Mesenchymal stem cell (in vitro differentiated cells and primary cell): ENCODE results near the gene EME1.

Source experiments
- DNase-seq: peaks from one replicate; pipeline ENCODE4 v3.0.0-alpha.2; 2013
- H2AFZ ChIP-seq: one replicate; pipeline ENCODE4 v1.6.1; 2013; ENCODE audit warnings: low read depth, mild to moderate bottlenecking, control low read depth, inconsistent platforms, low read length, moderate library complexity
- H2AK5ac ChIP-seq: 2 replicates; pipeline ENCODE4 v1.6.1; 2013; ENCODE audit warnings: low read length, moderate library complexity, mild to moderate bottlenecking, inconsistent platforms; ENCODE audit not compliant: severe bottlenecking
- H2BK120ac ChIP-seq: one replicate; pipeline ENCODE4 v1.6.1; 2013; ENCODE audit warnings: low read depth, mild to moderate bottlenecking, inconsistent platforms, low read length, moderate library complexity
- H2BK12ac ChIP-seq, 2 experiments: one replicate each; pipeline ENCODE4 v1.6.1; 2013; ENCODE audit warnings: inconsistent platforms in 2 of 2, low read length in 2 of 2, mild to moderate bottlenecking in 2 of 2, moderate library complexity in 2 of 2, control low read depth in 1 of 2
- H2BK15ac ChIP-seq: one replicate; pipeline ENCODE4 v1.6.1; 2013; ENCODE audit warnings: mild to moderate bottlenecking, low read depth, inconsistent platforms; ENCODE audit not compliant: poor library complexity, severe bottlenecking
- H2BK5ac ChIP-seq: 2 replicates; pipeline ENCODE4 v1.6.1; 2013; ENCODE audit warnings: low read depth, mild to moderate bottlenecking, low read length, control low read depth, inconsistent platforms; ENCODE audit not compliant: poor library complexity, severe bottlenecking
- H3K14ac ChIP-seq, 2 experiments: one replicate each; pipeline ENCODE4 v1.6.1; 2013; ENCODE audit warnings: inconsistent platforms in 2 of 2, low read length in 2 of 2, control low read depth in 1 of 2, mild to moderate bottlenecking in 1 of 2, moderate library complexity in 1 of 2
- H3K18ac ChIP-seq, 2 experiments: one replicate each; pipeline ENCODE4 v1.6.1; 2013; ENCODE audit warnings: inconsistent platforms in 2 of 2, low read length in 2 of 2, control low read depth in 1 of 2, low read depth in 1 of 2, mild to moderate bottlenecking in 1 of 2
- H3K23ac ChIP-seq, 2 experiments: one replicate each; pipeline ENCODE4 v1.6.1; 2013; ENCODE audit warnings: inconsistent platforms in 2 of 2, low read length in 2 of 2, mild to moderate bottlenecking in 2 of 2, moderate library complexity in 2 of 2, control low read depth in 1 of 2
- H3K27ac ChIP-seq: 2 replicates; pipeline ENCODE4 v1.5.1; 2013; ENCODE audit warnings: mild to moderate bottlenecking, moderate library complexity, low read length, control low read depth, inconsistent platforms; ENCODE audit not compliant: poor library complexity, severe bottlenecking
- H3K27me3 ChIP-seq, 2 experiments: 2 replicates each; pipeline versions ENCODE4 v1.6.1 to v1.7.0; 2013; ENCODE audit warnings: low read length in 2 of 2, mild to moderate bottlenecking in 2 of 2, moderate library complexity in 2 of 2, control low read depth in 1 of 2, inconsistent platforms in 1 of 2; ENCODE audit not compliant: control insufficient read depth in 1 of 2, insufficient read depth in 1 of 2
- H3K36me3 ChIP-seq, 2 experiments: 2 replicates each; pipeline versions ENCODE4 v1.6.1 to v1.7.0; 2013; ENCODE audit warnings: low read length in 2 of 2, control low read depth in 1 of 2, inconsistent platforms in 1 of 2, low read depth in 1 of 2, mild to moderate bottlenecking in 1 of 2; ENCODE audit not compliant: insufficient read depth in 2 of 2, control insufficient read depth in 1 of 2
- H3K4ac ChIP-seq, 2 experiments: one replicate each; pipeline ENCODE4 v1.6.1; 2013; ENCODE audit warnings: inconsistent platforms in 2 of 2, low read length in 2 of 2, mild to moderate bottlenecking in 2 of 2, moderate library complexity in 2 of 2, control low read depth in 1 of 2, low read depth in 1 of 2
- H3K4me1 ChIP-seq: 2 replicates; pipeline ENCODE4 v1.6.1; 2013; ENCODE audit warnings: low read depth, low read length, control low read depth; ENCODE audit not compliant: control insufficient read depth, insufficient read depth
- H3K4me2 ChIP-seq: 2 replicates; pipeline ENCODE4 v1.6.1; 2013; ENCODE audit warnings: low read length, mild to moderate bottlenecking, inconsistent platforms; ENCODE audit not compliant: poor library complexity, severe bottlenecking
- H3K4me3 ChIP-seq, 2 experiments: 2 replicates each; pipeline versions ENCODE4 v1.5.1 to v1.7.0; 2013; ENCODE audit warnings: low read length in 2 of 2, mild to moderate bottlenecking in 2 of 2, control low read depth in 1 of 2, low read depth in 1 of 2; ENCODE audit not compliant: insufficient read depth in 1 of 2
- H3K79me1 ChIP-seq: replicated peaks from 2 replicates; pipeline ENCODE4 v1.6.1; 2013; ENCODE audit warnings: mild to moderate bottlenecking, control low read depth, low read length, inconsistent platforms; ENCODE audit not compliant: poor library complexity, severe bottlenecking
- H3K9ac ChIP-seq: 2 replicates; pipeline ENCODE4 v1.7.0; 2013; ENCODE audit warnings: mild to moderate bottlenecking, low read length, moderate library complexity
- H3K9me3 ChIP-seq: 2 replicates; pipeline ENCODE4 v1.7.0; 2013; ENCODE audit warnings: mild to moderate bottlenecking, low read length; ENCODE audit not compliant: control insufficient read depth
- H4K8ac ChIP-seq: one replicate; pipeline ENCODE4 v1.6.1; 2013; ENCODE audit warnings: inconsistent platforms, mild to moderate bottlenecking, low read length, moderate library complexity
- H4K91ac ChIP-seq: one replicate; pipeline ENCODE4 v1.6.1; 2013; ENCODE audit warnings: mild to moderate bottlenecking, low read length, inconsistent platforms
- WGBS: methylation state at CpG from one replicate; pipeline ENCODE4 v1.1.7; 2013; ENCODE audit warnings: mixed read lengths; 5-methylcytosine and 5-hydroxymethylcytosine counted together

Gene EME1

DNA sequence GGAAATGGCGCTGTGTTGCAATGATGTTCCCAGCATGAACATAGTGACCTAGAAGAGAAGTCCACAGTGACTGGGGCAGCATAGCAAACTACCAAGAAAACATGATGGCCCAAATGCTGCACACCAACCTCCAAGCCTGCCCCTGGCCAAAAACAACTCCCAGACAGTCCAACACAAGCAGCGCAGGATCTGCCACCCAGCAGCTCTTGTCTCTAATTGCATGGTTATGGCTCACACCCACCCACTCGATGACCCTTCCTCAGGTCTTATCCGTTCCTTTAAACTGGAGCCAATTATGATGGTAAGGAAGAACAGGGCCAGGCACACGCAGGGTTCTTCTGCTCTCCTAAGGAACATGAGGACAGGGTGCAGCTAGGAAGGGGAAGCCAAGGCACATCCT, 3.0 kb upstream of the EME1 start:
- H3K4me3 ChIP-seq: no peak overlapping the region
- H3K4ac ChIP-seq: no peak overlapping the region
- H2BK5ac ChIP-seq: no peak overlapping the region
- H2AK5ac ChIP-seq: no peak overlapping the region
- no peak for DNase-seq
- no peak overlapping the region for H3K14ac ChIP-seq
- H3K27me3 ChIP-seq: no peaks in the 10 kb centered on the region
- no peak overlapping the region for H4K91ac ChIP-seq
- no peak overlapping the region for H3K23ac ChIP-seq
- no peak overlapping the region for H2BK12ac ChIP-seq
- no peak overlapping the region for H4K8ac ChIP-seq
- H3K27ac ChIP-seq: no peak overlapping the region
- H2BK120ac ChIP-seq: no peak overlapping the region
- H3K4me2 ChIP-seq: no peak overlapping the region
- no peak overlapping the region for H3K9ac ChIP-seq
- 100% methylated on average over 4 of the region's 5 CpGs for WGBS
- no peak overlapping the region for H2BK15ac ChIP-seq
- peaks cover 39% of the 10 kb centered on the region for H3K79me1 ChIP-seq
- peaks cover 49 to 56% of the 10 kb centered on the region in 2 experiments for H3K36me3 ChIP-seq
- H3K9me3 ChIP-seq: no peaks in the 10 kb centered on the region
- no peak overlapping the region for H3K18ac ChIP-seq
- H2AFZ ChIP-seq: no peak overlapping the region
- peaks cover 17% of the 10 kb centered on the region for H3K4me1 ChIP-seq

DNA sequence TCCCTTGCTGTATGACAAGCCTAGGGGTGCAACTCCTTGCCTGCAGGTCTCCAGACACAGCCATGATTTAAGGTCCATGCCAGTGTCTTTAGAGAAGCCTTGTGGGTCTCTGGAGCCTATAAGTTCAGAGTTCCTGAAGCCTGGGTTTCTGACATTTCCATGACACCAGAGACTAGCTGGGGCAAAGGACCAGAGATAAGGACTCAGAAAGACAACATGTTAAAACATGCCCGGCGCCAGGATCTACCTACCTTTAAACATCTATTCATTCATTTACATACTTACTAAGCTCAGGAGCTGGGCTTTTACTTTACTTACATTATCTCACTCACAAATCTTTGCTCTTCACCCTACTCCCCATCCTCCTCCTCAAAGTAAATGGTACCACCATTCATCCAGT, 1.5 kb upstream of the EME1 start:
- H3K4me2 ChIP-seq: peak overlapping the region; percentile 4
- no peak overlapping the region for H3K14ac ChIP-seq
- H3K4ac ChIP-seq: no peak overlapping the region
- H2AK5ac ChIP-seq: peak overlapping the region; percentile 6
- H4K91ac ChIP-seq: no peak overlapping the region
- no peak overlapping the region for H2AFZ ChIP-seq
- H3K18ac ChIP-seq: peak overlapping the region in 1 of 2 experiments; percentile 25
- 99% methylated on average over 2 of the region's 2 CpGs for WGBS
- peaks cover 37% of the 10 kb centered on the region for H3K79me1 ChIP-seq
- peaks cover 7% of the 10 kb centered on the region for H3K4me1 ChIP-seq
- no peak overlapping the region for H3K23ac ChIP-seq
- H4K8ac ChIP-seq: no peak overlapping the region
- H3K27me3 ChIP-seq: no peaks in the 10 kb centered on the region
- peak overlapping the region in 1 of 2 experiments; percentile 90 for H3K4me3 ChIP-seq
- no peak overlapping the region for H3K27ac ChIP-seq
- H2BK5ac ChIP-seq: no peak overlapping the region
- no peak overlapping the region for H2BK15ac ChIP-seq
- H3K36me3 ChIP-seq: peaks cover 37 to 44% of the 10 kb centered on the region in 2 experiments
- peak overlapping the region; percentile 95 for H3K9ac ChIP-seq
- H2BK12ac ChIP-seq: no peak overlapping the region
- no peak for DNase-seq
- no peaks in the 10 kb centered on the region for H3K9me3 ChIP-seq
- H2BK120ac ChIP-seq: no peak overlapping the region

DNA sequence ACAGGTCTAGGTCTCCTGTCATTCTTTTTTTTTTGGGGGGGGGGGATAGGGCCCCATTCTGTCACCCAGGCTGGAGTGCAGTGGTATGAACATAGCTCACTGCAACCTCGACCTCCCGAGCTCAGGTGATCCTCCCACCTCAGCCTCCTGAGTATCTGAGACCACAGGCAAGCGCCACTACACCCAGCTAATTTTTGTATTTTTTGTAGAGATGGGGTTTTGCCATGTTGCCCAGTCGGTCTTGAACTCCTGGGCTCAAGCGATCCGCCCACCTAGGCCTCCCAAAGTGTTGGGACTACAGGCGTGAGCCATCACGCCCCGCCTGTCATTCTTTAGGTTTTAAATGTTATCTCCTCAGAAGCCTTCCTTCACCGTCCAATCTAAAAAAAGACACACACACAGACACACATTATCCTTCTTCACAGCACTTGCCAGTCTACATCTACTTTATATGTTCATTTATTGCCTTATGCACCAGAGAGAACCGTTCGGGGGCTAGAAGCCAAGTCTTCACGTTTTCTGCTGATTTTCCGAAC, 739 bp upstream of the EME1 start:
- no peak overlapping the region for H4K8ac ChIP-seq
- no peaks in the 10 kb centered on the region for H3K9me3 ChIP-seq
- H3K27me3 ChIP-seq: no peaks in the 10 kb centered on the region
- peak overlapping the region; percentile 41 to 90 for H3K4me3 ChIP-seq
- H2AFZ ChIP-seq: no peak overlapping the region
- no peak overlapping the region for H2BK5ac ChIP-seq
- H3K4ac ChIP-seq: peak overlapping the region in 1 of 2 experiments; percentile 40
- peak overlapping the region; percentile 70 for H3K4me2 ChIP-seq
- no peak overlapping the region for H2BK120ac ChIP-seq
- H3K23ac ChIP-seq: no peak overlapping the region
- WGBS: 27% methylated on average over 11 of the region's 14 CpGs
- no peak overlapping the region for H4K91ac ChIP-seq
- H2BK12ac ChIP-seq: no peak overlapping the region
- H2BK15ac ChIP-seq: no peak overlapping the region
- peaks cover 29 to 36% of the 10 kb centered on the region in 2 experiments for H3K36me3 ChIP-seq
- H3K27ac ChIP-seq: no peak overlapping the region
- H3K79me1 ChIP-seq: peaks cover 31% of the 10 kb centered on the region
- H3K14ac ChIP-seq: no peak overlapping the region
- H3K4me1 ChIP-seq: peaks cover 7% of the 10 kb centered on the region
- no peak overlapping the region for H3K18ac ChIP-seq
- no peak for DNase-seq
- H2AK5ac ChIP-seq: no peak overlapping the region
- peak overlapping the region; percentile 95 for H3K9ac ChIP-seq

DNA sequence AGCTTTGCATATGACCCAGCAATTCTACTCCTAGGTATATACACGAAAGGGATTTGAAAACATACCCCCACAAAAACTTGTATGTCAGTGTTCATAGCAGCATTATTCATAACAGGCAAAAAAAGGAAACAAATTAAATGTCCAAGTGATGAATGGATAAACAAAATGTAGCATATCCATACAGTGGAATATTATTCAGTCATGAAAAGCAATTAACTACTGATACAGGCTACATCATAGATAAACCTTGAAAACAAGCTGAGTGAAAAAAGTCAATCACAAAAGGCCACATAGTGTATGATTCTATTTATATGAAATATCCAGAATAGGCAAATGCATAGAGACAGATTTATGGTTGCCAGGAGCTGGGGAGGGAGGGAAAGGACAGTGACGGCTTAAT, 676 bp downstream of the EME1 start:
- no CpG with 5 or more reads among the region's 2 CpGs for WGBS
- no peak overlapping the region for H3K18ac ChIP-seq
- H3K27ac ChIP-seq: no peak overlapping the region

More for the DNA sequence above, 676 bp downstream of the EME1 start:
- Histone ChIP-seq H3K9ac (peak overlapping the region; percentile 95), H3K4me1 (peaks cover 7% of the 10 kb centered on the region), H3K4me2 (peak overlapping the region; percentile 83), H2BK5ac (no peak overlapping the region), H3K36me3 (peaks cover 23 to 26% of the 10 kb centered on the region in 2 experiments), H3K4me3 (peak overlapping the region in 1 of 2 experiments; percentile 90), H3K23ac (no peak overlapping the region), H3K14ac (no peak overlapping the region), H3K79me1 (peaks cover 19% of the 10 kb centered on the region), H4K91ac (no peak overlapping the region), H3K27me3 (no peaks in the 10 kb centered on the region), H3K4ac (no peak overlapping the region), H3K9me3 (no peaks in the 10 kb centered on the region), H4K8ac (no peak overlapping the region), H2BK15ac (no peak overlapping the region), H2AFZ (no peak overlapping the region), H2BK12ac (no peak overlapping the region), H2BK120ac (no peak overlapping the region), H2AK5ac (no peak overlapping the region)
- DNase-seq: no peak
